Embryonic facial prominence (tissue), 1 donor: ENCODE measurements around the gene PALB2.
"Not testable (repeated sequence)": the region's sequence is repeated elsewhere in the genome, so short reads cannot be mapped to it uniquely, and the experiment has no call there.

Experiments
- DNase-seq: peaks from one replicate; pipeline ENCODE4 v3.0.0-alpha.2; 2016; ENCODE audit errors: extremely low spot score

Gene PALB2

DNA sequence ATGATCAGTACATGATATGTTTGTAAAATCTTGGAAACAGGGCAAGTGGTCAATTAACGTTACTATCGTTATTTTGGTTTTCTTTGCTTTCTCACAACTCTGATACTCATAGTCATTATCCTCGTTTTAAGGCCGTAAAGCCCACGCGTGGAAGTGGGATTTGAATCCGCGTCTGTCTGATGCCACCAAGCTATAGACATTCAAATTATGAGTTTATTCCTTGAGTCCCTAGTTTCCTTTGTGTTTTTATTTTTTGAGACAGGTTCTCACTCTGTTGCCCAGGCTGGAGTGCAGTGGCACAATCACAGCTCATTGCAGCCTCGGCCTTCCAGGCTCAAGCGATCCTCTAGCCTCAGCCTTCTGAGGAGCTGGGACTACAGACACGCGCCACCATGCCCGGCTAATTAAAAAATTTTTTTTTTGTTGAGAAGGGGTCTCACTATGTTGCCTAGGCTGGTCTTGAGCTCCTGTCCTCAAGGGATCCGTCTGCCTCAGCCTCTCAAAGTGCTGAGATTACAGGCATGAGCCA is 1.2 kb upstream of the PALB2 start:
- DNase-seq, result no peak

DNA sequence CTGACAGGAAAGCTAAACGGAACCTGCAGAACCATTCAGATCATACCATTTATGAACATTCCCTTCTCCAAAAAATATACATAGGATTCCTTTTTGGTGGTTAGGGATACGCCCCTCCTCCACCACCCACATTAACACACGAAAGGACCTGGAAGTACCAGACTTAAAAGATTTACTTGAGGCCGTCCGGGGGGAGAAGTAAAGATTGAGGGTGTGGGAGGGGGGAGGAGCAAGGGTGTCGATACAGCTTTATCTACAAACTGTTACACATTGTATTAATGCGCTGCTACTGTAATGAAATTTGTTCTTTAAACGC is 537 bp downstream of the PALB2 start:
- no peak for DNase-seq

DNA sequence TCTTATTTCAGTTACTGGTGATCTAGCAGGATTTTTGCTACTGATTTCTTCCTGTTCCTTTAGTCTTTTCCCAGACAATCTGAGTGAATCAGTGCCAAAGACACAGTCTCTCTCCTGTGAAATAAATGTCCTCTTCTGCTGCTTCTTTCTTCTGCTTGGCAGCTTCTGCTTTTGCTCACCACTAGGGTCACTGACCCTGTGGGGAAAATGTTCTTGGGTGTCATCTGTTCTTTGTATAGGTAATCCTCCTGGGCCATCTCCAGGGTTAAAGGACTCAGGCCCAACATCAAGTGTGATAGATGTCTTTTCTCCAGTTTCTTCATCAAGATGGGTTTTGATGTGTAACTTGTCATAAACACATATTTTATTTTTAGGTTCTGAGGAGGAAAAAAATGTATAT is 5.2 kb downstream of the PALB2 start:
- no peak for DNase-seq

DNA sequence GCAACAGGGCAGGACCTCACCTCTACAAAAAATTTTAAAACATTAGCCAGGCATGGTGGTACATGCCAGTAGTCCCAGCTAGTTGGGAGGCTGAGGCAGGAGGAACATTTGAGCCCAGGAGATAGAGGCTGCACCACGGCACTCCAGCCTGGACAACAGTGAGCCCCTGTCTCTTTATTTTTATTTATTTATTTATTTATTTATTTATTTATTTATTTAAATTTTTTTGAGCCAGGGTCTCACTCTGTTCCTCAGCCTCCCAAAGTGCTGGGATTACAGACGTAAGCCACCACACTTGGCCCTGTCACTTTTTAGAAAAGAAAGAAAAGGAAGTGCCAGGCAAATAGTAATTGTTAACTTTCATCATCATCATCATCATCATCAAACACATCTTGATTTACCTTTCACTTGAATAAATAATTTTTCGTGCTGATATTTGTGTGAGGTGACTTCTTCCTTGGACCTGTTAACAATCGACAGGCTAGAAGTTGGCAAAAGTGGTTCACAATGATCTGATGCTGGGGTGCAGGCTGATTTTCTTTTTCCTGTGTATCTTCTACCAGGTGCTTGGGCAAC is 6.6 kb downstream of the PALB2 start:
- DNase-seq, result no peak

DNA sequence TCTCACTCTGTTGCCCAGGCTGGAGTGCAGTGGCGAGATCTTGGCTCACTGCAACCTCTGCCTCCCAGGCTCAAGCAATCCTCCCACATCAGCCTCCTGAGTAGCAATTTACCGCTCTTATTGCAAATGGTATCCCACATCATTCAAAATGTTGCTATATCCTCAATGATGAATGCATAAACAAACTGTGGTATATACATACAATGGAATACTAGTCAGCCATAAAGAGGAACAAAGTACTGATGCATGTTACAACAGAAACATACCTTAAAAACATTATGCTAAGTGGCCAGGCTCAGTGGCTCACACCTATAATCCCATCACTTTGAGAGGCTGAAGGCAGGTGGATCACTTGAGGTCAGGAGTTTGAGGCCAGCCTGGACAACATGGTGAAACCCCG is 9.2 kb downstream of the PALB2 start:
- not testable (repeated sequence) for DNase-seq

DNA sequence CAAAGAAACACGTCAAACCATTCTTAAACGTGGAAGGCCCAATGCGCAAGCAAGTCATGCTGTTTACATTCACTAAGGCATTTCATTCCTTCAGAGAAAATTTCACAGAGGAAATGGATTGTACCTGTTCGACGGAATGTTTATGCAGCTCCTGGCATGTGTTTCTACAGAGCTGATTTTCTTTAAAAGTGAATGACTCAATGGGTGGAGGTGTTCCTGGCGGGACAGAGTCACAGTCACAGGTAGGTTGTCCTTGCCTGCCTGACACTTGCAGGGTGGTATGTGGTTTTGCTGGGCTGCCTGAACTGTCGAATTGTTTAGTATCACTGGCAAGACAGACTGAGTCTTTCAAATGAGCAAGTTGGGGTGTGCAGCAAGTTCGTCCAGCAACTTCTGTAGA is 11.6 kb downstream of the PALB2 start:
- no peak for DNase-seq

DNA sequence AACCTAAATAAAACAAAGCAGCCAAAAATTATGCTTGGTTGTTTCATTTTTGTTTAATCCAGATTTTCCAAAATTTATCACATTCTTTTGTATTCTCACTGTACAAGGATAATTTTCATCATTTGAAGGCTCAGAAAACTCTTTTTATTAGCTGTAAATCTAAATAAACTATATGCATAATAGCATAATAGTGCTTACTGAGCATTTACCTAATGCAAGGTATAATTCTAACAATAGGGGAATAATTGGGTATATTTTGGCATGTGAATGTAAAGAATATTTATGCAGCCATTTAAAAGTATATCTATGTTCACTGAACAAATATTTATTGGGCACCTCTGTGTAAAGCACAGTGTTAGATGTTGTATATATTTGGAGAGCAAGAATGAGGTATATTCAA is 17.0 kb downstream of the PALB2 start:
- no peak for DNase-seq

DNA sequence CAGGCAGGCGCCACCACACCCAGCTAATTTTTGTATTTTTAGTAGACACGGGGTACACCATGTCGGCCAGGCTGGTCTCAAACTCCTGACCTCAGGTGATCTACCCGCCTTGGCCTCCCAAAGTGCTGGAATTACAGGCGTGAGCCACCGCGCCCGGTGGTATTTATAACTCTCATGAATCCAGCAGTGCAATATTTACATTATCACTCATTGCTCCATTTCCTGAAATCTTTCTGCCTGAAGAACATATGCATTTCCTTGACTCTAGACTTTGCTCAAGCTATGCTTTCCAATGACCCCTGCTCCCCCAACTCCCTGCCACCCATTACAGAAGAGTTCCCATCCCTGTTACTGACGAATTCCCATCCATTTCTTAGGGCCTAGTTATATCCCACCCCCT is 25.3 kb downstream of the PALB2 start:
- DNase-seq, result no peak

DNA sequence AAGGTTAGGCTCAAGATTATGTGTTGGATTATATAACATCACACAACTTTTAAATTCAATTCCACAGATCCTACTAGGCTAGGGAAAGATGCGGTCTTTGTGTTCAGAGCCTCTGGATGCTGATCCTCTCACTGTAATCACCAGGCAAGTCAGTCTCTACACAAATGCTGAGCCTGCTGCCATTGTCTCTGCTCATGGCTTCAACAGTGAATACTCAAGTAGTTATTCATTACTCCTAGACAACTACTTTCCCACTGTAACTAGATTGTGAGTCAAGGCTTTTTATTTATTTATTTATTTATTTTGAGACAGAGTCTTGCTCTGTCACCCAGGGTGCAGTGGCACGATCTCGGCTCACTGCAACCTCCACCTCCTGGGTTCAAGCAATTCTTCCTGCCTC is 29.2 kb downstream of the PALB2 start:
- no peak for DNase-seq

DNA sequence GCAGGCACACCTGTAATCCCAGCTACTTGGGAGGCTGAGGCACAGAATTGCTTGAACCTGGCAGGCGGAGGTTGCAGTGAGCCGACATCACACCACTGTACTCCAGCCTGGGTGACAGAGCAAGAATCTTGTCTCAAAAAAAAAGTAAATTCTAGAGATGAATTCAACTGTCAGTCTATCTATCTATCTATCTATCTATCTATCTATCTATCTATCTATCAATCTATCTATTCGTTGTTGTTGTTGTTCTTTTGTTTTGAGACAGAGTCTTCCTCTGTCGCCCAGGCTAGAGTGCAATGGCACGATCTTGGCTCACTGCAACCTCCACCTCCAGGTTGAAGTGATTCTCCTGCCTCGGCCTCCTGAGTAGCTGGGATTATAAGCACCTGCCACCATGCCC is 30.2 kb downstream of the PALB2 start:
- DNase-seq, result not testable (repeated sequence)

DNA sequence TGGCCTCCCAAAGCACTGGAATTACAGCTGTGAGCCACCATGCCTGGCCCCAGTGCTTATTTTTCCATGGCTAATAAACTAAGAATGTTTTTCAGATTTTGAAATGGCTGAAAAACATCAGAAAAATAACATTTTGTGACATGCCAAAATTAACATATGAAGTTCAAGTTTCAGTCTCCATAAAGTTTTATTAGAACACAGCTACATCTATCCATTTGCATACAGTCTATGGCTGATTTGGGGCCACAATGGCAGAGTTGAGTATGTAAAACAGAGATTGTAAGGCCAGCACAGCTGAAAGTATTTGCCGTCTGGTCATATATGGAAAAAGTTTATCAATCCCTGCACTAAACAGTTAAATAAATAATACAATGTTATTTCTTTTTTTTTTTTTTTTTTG is 31.2 kb downstream of the PALB2 start:
- DNase-seq, result no peak

DNA sequence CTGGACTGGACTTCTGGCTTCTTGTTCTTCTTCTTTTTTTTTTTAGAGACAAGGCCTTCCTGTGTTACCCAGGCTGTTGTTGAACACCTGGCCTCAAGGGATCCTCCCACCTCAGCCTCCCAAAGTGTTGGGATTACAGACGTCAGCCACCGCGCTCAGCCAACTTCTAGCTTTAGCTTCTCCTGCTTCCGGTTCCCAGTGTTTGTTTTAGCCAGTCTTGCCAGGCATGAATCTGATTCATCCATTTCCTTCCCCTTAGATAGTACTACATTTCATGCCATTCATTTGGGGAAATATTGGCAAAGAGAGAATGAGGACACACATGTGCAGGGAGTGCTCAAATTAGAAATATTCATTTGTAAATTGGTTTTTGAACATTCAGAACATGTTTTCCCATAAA is 32.9 kb downstream of the PALB2 start:
- no peak for DNase-seq

DNA sequence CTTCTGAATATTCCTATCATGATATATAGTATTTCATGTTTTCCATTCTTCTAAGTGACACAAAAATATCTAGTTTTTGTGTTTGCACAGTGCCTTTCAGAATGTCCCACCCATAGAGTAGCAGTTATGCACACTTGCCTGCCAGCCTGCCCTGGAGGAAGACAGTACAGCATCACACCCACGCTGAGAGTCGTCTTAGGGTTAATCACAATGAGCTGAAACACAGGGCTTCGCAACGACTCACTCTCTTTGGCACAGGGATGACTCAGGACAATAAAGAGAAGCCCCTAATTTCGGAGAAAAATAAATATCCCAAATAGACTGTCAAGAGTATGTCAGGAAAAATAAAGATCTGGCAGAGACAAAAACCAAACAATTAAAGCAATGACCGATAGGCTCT is 33.4 kb downstream of the PALB2 start:
- no peak for DNase-seq

DNA sequence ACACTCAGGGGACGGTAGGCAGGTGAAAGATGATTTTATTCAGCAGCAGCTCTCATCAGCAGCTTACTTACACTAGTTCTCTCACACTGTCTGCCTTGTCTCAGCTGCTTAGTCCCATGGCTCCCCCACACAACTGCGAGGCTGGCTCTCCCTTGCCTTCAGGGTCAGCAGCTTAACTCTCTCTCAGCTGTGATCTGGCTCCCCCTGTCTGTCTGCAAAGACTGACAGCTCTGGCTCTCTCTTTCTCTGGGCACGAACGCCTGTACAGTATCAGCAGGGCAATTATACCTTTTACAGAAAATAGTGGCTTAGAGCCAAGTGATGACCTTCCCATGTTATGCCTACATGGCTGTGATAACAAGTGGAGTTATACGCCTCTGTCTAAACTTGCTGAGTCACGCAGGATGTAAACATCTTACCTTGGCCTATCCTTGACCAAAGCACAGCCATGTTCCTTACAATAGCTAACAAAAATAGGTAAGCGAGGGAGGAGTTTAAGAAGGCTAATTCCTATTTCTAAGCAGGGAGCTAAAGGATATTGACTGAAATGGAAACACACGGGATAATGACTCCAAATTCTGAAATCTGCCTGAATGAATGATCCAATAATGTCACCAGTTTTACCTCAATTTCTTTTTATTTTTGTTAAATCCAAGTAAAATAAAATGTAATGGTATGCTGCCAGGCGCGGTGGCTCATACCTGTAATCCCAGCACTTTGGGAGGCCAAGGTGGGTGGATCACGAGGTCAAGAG is 43.9 kb downstream of the PALB2 start:
- no peak for DNase-seq

DNA sequence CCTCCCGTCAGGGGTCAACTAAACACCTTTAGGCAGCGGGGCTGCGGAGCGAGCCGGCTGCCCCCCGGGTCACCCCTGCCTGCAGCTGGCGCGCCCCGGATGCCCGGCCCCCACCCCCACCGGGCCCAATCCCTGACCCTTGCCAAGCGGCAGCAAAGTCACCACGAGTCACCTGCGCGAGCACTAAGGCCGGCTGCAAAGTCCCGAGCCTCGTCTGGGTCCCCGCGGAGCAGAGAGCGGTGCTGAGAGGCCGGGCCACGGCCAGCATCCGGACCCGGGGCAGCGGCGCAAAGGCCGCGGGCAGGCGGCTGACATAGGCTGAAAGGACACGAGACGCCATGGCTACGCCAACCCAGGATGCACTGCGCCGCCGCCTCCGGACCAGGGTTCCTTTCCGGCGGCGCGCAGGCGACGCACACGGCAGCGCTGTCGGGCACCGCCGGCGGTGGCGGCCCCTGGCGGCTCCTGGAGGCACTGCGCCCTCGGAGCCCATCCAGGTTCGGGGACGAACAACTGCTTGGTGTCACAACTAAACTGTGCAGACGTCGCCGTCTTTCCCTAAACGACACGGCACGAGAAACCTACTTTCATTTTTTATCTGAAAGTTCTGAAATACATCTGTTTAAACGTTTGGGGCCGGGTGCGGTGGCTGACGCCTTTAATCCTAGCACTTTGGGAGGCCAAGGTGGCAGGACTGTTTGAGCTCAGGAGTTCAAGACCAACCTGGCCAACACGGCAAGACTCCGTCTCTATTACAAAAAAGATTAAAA is 45.0 kb downstream of the PALB2 start, which contains the start of gene NDUFAB1:
Gene NDUFAB1, minus strand, starts transcription at position 366 of the 770 bp plus-strand sequence. Its CDS starts 26 bp downstream, at position 340.
- DNase-seq, result peak; percentile 70

DNA sequence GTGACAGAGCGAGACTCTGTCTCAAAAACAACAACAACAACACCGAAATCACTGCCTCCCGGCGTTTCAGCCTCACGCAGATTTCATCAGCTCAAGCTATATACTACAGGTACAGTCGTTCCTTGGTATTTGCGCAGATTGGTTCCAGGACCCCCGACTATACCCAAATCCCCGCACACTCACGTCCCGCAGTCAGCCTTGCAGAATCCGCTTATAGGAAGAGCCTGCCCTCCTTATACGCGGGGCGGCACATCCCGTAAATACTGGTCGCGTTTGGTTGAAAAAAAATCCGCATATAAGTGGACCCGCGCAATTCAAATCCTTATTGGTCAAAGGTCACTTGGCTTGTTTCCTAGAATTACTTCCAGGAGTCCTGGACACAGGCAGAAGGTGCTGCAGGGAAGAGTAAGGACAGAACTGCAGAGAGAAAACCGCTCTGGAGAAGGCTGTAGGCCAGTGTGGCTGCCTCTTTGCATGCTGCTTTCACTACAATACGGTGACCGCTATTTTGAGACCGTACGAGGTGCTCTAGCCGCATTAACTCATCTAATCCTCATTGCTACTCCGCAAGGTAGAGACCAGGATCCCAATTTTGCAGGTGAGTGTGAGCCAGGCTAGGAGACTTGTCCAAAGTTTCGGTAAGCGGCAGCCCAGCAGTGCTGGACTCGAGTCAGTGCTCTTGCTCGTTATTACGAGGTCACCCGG is 45.7 kb downstream of the PALB2 start:
- DNase-seq, result no peak

DNA sequence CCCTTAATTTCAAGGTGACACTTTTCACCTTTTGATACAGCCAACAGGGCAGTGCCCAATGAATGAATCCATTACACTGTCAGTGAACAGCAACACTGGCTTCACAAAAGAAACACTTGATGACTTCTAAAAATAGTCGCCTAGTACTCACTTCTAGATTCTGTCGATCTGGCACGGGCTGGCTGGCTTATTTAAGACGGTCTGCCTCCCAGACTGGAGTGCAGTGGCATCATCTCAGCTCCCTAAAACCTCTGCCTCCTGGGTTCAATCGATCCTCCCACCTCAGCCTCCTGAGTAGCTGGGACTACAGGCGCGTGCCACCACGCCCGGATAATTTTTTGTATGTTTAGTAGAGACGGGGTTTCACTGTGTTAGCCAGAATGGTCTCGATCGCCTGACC is 46.9 kb downstream of the PALB2 start:
- no peak for DNase-seq

DNA sequence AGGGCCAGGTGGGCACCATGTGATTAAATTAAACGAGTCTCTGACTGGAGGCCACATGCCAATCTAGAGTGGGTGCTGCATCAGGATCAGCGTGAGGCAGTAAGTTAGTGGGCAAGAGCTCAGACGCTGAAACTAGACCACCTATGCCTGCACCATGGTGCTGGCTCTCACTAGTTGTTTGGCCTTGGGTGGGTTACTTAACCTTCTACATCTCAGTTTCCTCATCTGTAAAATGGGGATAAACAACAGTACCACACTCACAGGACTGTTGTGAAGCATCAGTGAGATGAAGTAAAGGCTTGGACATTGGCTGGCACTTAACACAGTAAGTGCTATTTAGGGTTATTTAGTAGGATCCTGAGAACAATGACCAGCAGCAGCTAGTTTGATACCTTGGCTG is 50.9 kb downstream of the PALB2 start:
- DNase-seq, result no peak

DNA sequence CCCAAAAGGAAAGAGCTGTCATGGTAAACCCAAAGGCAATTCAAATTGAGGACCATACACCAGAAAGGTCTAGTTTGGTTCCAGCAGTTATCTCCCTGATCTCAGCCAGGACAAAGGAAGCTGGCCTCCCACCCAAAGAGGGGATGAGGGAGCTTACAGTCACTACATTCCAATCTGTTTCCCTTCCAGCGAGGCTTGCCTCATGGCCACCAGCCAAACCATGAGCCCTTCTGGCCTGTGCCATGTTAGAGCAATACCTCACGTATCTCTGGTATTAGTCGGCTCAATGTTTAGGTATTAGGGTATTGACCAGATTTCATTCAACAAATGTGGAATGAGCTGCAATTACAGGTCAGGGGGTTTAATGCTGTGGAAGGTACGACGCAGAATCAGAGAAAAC is 53.4 kb downstream of the PALB2 start:
- DNase-seq, result no peak

DNA sequence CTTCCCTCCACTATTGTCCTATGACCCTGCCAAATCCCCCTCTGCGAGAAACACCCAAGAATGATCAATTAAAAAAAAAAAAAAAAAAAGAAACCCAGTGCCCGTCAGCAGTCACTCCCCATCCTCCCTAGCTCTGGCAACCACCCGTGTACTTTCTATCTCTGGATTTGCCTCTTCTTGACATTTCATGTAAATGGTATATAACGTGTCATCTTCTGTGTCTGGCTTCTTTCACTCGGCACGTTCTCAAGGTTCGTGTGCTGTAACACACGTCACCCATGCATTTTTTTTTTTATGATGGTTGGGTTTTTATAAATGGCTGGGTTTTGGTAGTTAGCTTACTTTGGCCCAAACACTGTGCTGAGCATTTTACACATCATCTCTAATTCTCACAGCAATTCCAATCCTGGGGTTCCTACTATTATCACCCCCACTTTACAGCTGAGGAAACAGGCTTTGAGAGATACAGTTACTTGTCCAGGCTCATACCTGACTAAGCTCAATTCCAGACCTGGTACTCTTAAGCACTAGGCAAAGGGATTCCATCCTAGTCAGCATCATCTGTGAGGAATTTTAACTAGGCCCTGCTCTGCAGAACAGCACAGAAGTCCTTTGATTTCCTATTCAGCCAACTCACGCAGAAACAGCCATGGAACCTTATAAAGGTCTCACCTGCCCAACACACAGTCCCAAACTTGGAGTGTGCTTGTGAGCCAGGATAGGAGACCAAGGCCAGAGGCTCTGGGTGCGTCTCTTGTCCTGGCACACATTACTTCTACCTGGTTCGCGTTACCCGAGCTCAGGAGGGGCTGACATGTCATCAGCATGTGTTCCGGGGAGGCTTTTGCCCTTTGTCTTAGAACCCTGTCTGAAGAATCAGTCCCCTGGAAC is 56.7 kb downstream of the PALB2 start:
- DNase-seq, result no peak

DNA sequence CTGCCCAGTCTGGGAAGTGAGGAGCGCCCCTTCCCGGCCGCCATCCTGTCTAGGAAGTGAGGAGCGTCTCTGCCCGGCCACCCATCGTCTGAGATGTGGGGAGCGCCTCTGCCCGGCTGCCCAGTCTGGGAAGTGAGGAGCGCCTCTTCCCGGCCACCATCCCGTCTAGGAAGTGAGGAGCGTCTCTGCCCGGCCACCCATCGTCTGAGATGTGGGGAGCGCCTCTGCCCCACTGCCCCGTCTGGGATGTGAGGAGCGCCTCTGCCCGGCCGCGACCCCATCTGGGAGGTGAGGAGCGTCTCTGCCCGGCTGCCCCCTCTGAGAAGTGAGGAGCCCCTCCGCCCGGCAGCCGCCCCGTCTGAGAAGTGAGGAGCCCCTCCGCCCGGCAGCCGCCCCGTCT is 57.8 kb downstream of the PALB2 start:
- DNase-seq, result not testable (repeated sequence)
